NCI-H1436 treated with DMSO at 0.1 percent for 48 hours (cell line): Measurements from ENCODE around the gene DOK6.
"Not testable (repeated sequence)": the region's sequence is repeated elsewhere in the genome, so short reads cannot be mapped to it uniquely, and the experiment has no call there.

Experiments
- DNase-seq: peaks from one replicate; lab custom pipeline; 2025; lab: John Stamatoyannopoulos, UW

DOK6 gene

DNA sequence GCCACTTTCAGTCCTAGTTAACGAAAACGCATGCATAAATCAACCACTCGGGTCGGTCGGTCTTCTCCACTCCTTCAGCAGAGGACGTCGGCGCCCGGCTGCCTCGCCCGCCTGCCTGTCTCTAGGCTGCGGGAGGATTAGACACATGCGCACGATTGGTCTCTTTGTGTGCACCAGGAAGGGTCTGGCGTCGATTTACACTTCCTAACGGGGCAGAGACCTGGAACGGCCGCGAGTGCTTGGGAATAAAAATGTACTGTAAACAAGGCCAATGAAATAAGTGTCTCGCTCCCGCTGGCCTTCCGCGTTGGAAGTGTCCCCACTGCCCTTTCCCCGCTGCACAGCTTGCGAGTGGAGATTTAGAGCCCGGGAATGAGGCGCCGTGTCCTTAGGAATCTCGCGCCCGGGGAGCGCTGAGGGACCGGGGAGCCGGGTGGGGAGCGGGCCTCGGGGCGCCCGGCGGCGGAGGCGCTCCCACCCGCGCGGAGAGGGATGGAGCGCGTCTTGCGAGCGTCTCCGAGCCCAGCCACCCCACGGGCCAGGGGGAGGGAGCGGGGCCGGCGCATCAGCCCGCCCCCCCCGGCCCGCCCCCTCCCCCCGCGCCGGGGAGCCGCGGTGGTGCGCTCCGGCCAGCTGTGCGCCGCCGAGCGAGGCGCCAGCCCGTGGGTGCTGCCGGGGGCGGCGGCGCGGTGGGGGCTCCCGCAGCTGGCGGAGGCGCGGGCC is at the start of gene DOK6:
DOK6 (plus strand) TSS at position 636 of the 723 bp plus-strand sequence.
- DNase-seq: peak; percentile 39

DNA sequence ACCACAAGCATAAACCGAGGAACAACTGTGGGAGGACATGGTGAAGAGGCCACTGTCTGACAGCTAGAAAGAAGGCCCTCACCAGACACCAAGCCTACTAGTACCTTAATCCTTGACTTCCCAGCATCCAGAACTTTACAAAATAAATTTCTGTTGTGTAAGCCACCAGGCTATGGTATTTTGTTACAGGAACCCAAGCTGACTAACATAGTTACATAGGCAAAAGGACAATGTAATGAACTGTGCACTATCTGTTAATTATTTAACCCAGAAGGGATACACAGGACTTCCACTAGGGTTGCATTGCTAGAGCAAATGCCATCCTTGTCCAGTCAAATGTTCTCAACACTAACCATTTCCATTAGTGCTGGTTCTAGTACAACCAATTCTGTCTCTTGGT is 47.7 kb upstream of the DOK6 start:
- DNase-seq: no peak

DNA sequence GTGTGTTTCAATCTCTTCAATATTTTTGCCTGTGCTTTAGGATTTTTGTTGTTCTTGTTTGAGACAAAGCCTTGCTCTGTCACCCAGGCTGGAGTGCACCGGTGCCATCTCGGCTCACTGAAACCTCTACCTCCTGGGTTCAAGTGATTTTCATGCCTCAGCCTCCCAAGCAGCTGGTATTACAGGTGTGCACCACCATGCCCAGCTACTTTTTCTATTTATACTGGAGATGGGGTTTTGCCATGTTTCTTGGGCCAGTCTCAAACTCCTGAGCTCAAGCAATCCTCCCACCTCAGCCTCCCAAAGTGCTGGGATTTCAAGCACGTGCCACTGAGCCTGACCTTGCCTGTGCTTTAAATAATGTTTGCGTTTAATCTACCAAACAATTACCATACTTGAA is 43.1 kb upstream of the DOK6 start:
- no peak for DNase-seq

DNA sequence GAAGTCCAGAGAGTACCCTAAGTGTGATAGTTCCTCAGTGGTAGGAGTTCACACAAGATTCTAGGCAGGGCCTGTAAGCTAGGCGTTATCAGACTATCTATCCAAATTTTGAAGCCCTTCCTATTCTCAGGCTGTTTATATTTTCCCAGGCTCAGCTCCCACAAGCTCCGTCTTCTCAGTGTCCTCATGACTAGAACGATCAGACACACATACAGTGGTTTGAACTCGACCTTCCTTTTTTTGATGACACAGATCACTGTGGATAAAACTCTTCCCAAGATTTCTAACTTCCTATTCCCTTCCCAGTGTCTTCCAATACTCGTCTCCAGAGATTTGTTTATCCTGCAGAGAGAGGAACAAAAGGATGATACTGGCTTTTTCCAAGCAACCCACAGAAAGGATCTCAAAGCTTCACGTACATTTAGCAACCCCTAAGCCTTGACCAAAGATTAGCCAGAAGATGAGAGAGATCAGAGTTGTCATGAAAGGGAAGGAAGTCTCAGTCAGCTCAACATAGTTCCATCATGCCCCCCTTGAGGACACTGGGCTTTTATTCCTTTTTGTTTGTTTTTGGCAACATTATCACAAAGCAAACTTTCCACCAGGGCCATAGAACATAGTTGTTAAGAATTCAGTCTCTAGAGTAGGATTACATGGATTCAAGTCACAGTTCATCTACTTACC is 42.3 kb upstream of the DOK6 start:
- no peak for DNase-seq

DNA sequence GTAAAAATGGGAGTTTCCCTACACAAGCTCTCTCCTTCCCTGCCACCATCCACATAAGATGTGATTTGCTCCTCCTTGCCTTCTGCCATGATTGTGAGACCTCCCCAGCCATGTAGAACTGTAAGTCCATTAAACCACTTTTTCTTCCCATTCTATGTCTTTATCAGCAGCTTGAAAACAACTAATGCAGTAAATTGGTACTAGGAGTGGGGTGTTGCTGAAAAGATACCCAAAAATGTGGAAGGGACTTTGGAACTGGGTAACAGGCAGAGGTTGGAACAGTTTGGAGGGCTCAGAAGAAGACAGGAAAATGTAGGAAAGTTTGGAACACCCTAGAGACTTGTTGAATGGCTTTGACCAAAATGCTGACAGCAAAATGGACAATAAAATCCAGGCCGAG is 40.9 kb upstream of the DOK6 start:
- DNase-seq: not testable (repeated sequence)

DNA sequence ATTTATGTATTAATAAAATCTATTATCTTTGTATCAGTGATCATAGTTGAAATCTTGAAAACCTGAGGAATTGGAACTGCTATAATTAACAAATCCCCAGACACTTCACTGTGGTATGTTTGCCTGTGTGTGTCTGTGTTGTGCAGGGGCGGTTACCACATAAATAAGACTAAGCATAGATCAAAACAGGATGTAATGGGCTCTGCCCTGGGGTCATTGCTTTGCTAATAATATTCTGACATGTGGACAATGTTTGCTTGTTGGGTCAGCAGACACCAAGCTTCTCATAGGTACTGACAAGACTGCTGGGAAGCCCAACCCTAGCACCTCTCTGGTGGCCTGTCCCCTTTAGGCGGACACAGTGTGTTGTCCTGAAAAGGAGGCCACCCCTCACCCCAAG is 35.8 kb upstream of the DOK6 start:
- no peak for DNase-seq

DNA sequence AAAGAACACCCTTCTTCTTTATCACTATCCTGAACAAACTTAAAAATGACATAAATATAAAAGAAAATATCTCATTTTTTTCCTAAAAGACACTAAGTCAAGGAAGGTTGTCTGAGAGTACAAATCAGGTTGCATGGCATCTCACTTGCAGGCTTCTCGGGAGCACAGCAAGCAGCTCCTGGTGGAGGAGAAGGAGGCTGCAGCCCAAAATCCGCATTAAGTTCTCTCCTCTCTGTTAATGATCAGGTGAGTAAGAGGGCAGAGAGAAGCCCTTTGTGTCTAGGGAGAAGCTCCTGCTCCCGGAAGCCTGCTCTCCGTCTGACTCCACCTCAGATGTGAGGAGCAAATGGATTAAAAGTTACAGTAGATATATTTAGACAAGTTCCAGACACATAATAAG is 35.0 kb upstream of the DOK6 start:
- DNase-seq: no peak

DNA sequence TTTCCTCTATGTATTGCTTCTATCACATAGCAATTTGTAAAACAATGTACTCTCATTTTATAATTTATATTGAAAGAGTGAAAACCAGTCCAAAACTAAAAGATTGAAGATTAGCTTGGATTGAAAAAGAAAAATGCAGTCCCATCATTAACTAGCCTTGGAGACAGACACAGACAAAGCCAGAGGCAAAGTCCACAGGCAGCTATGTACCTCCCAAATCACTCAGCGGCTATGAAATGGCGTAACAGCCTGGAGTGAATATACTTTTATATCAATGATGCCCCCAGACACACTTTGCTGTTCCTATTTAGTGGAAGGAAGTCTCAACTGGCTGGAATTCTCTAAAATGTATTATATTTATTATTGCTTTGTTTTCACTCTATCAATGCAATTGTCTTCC is 33.6 kb upstream of the DOK6 start:
- DNase-seq: no peak

DNA sequence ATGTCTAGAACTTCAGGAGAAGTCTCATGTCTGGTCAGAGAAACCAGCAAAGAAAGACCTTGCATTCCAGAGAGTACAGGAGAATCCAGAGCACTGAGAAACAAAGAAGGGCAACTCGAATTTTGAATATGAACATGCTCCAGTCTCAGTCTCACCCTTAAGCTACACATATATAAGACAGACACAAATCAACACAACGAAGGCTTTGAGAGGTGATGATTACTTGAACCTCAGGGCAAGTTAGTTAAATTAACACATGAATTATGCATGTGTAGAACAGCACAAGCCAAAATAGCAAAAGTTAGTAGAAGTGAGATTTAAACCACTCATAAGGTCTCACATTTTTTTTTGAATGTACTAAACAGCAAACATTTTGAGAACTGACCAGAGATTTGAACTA is 29.0 kb upstream of the DOK6 start:
- DNase-seq: no peak

DNA sequence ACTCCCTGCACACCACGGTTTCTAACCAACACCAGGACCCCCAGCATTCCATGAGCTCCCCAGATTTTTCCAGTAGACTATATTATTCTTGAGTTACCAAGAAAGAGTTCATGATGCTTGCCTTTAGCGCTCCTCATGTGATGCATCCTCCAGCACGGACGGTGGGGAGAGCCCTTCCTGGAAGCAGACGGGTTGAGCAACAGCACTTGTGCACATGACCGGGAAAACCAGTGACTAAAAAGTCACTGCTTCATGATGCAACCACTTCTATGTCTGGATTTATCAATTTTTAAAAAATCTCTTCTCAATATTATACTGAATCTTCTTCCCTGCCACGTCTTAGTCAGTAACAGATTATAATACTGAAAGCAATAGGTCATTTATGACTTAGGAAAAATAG is 20.4 kb upstream of the DOK6 start:
- DNase-seq: no peak

DNA sequence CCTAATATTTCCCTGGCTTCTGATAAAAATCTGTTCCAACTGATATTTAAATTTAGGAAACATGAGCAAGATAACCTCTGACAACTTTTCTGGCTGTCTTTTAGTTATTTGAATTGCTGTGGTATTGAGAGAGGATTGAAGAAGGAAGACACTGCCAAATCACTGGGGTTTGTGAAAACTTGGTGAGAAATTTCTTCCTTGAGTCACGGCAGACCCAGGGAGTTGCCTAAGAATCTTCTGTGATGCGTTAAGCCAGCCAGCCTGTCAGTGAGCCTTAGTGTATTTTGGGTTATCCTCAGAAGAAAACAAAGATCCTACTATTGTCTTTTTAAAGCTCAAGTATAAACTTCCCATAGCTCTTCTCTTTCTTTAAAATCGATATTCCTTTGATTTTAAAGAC is 17.5 kb upstream of the DOK6 start:
- DNase-seq: no peak

DNA sequence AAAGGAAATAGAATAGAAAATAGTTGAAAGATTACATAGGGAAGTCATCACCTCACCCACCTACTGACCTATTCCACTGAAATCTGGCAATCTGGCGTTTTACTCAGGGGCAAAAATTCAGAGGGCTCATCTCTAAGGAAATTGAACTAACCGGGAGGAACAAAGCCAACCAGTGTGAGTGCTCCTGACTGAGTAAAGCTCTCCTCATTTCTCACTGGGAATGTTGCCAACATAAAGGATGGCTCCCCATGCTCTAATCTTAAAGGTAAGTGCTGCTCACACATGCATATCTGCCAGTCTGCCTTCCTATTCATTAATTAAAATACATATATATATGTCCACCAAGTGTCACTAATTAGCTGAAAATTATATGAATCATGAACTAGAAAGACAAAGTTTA is 13.5 kb upstream of the DOK6 start:
- no peak for DNase-seq

DNA sequence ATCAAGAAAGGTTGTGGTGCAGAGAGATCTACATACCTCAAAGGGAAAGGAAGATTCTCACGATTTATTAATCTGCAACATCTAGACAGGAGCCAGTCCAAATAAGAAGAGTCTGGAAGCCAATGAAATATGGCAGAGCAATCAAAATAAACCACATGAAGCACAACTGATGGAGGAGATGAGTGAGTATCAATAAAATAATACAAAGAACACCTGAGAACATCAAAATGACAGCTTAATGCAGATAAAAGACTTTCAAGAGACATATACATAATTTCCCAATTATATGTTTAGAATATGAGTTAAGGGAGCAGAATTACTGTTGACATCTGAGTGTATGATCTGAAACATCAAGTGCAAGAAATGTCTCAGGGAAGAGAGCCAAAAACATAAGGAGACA is 12.5 kb upstream of the DOK6 start:
- DNase-seq: no peak

DNA sequence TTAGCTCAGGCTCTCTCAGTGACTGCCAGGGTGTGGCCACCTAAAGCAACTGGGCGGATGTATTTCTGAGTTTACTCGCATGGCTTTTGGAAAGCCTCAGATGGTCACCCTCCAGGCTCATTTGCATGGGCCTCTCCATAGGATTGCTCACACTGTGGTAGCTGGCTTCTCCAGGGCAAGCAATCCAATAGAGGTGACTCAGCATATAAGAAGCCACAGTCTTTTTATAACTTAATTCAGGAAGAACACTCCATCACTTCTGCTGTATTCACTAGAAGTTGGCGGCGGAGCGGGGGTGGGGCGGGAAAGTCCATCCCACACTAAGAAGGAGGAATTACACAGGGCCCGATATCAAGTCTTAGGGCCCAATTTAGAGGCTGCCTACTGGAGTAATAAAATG is 3.6 kb upstream of the DOK6 start:
- no peak for DNase-seq

DNA sequence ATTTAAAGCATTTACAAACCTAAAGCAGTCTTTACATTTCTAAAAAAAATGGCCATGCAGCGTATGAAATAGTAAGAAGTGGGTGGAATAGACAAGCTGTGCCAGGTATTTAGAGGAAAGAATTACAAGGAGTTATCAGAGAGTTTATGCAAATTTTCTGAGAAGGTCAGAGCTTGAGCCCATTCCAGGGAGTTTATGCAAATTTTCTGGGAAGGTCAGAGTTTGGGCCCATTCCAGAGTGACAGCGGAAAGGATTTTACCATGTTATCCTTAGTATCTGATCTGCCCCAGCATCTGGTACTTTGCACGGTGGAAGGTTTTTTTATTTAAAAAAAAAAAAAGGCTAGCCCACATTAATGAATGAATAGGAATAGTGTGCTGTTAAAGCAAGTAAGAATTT is 1.4 kb upstream of the DOK6 start:
- no peak for DNase-seq

DNA sequence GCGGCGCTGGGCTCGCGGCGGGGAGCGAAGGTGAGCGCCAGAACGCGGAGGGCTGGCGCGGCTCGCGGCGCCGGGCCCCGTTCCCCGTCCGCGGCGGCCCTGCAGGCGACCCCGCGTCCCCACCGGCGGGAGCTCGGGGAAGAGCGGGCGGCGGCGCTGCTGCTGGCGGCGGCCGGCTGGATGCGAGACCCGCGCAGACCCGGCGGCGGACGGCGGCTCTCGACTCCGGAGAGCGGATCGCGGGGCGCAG is 213 bp downstream of the DOK6 start:
- DNase-seq: no peak

DNA sequence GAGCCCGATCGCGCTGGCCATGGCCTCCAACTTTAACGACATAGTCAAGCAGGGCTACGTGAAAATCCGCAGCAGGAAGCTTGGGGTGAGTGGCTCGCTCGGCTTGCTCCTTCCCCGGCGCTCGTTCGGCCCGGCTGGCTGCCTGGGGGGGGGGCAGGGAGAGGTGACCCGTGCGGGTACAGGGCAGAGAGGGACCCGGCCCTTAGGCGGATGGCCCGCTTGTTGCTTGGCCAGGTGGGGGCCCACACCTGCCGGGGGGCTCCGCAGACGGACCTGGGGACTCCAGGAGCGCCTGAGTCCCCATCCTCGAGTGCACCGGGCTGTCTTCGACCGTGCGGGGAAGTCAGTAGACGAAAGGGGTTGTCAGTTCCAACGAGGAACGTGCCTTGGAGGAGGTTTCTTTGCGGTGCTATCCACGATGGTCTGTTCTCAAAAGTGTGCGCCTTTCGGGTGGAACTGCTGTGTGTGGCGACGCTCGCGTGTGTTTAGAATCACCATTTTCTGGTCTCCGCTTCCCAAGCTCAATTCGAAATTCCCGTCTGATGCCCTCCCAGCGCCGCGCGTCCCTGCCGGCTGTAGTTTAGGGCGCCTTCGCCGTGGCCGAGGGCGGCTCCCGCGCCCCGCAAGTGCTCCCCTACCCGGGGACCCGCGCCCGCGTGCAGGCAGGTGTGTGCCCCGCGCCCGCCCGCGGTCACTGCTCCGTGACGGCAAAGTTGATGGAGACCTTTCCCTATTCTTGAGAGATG is 711 bp downstream of the DOK6 start:
- DNase-seq: no peak

DNA sequence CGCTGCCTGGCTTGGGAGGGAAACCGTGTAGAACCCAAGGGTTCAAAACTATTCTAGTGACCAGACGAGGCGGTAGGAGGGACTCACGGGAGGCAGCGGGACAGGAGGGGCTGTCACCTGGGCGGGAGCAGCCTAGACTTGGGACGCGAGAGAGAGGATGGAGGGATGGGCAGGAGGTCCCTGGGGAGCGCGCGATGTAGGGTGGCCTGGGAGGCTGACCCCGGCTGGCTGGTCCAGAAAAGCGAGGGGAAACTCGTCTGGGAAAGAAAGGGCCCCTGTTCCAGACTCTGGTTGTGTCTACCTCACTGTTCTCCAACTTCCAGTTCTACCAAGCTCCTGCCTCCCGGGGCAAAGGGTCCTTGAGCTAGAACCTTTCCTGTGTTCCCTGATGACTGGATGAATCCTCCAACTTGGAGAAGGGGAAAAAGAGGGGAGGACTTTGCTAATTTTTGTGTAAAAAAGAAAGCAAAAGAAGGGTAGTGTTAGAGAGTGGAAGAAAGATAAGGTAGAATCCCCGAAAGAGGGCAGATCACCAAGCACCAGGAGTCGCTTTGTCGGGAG is 1.4 kb downstream of the DOK6 start:
- no peak for DNase-seq

DNA sequence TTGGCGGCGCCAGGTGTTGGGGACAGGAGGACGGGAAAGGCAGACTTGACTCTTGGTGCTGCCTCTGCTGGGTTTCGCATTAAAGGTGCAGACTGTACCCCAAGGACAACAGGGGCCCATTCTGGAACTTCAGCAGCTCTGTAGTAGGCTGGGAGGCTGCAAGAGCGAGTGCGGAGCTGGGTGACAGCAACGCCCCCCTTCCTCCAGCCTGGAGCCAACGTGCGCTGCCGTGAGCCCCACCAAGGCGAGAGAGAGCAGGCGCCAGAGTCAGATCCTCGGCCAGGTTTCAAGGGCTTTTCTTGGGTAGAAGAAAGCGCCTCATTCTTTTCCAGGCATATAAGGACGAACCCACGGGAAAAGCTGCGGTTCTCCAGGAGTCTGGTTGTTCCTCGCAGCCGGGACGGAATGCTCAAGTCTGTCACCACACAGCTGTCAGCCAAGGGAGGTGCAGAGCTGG is 1.9 kb downstream of the DOK6 start:
- no peak for DNase-seq

DNA sequence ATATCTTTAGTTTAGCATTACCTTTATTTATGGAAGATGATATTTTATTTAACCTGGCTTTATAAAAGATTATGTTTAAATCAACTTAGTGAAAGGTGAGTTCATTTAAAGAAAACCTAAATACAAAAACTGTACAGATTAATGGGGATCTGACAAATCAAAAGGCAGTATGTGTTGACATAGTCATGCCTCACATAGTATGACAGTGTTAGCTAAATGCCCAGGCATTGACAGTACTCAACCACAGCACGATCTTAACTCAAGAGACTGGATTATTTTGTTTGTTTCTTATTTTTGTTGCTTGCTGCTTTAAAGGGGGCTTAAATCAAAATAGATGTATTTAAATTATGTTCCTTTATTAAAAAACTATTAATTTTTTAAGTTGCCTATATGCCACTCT is 7.8 kb downstream of the DOK6 start:
- no peak for DNase-seq

DNA sequence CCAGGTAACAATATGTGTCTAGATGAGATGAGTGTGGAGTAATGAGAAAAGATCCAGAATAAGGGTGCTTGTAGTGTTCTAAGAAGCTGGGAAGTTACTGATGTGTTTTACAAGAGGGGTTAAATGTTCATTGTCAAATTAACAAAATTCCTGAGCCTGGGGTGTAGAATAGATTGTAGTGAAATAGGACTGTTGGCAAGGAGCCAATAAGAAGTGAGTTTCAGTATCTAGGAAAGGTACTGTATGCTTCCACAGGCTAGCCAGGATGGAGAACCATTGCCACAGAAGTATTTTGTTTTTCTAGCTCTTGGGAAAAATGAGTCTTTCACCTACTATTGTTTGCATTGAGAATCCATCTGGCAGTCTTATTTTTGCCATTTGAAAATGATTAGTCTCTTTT is 10.5 kb downstream of the DOK6 start:
- no peak for DNase-seq

DNA sequence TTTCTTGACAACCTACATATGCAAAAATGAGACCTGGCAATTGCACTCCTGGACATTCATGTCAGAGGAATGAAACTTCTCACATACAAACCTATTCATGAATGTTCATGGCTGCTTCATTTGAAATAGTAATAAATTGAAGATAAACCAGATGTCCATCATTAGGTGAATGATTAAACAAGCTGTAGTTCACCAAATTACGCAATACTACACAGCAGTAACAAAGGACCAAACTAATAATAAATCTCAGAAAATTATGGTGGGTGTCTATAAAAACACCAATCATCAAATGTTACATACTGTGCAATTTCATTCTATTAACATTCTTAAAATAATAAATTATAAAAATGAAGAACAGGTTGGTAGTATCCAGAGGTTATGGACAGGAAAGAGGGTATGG is 13.5 kb downstream of the DOK6 start:
- no peak for DNase-seq

DNA sequence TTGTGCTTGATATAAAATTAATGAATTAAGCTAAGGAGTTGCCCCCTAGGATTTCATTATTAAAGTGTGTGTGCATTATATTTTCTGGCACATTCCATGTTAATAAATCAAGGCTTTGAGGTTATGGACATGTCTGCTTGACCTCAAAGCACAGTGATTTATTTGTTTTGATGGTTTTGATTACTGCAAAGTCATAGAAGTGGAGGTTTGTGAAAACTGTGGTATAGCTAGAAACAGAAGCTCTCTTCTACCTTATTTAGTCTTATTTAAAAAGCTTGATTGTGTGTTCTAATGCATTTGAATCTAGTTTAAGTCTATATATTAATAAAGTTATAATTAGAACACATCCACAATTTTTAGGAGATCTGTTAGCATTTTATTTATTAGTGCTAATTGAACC is 32.2 kb downstream of the DOK6 start:
- DNase-seq: no peak
